HG02623 (cell line): ENCODE measurements around the gene TTC22.

ENCODE experiments used
- ATAC-seq: cut with Tn5 transposase; IDR thresholded peaks from one replicate; pipeline ENCODE4 v1.9.1; 2021; ENCODE audit warnings: moderate library complexity; ENCODE audit not compliant: unreplicated experiment

TTC22 gene

GRCh38 chr1:54800899-54801759 lies at the start of gene TTC22:
Gene TTC22 (minus strand): TSS chr1:54801323. CDS start chr1:54801163, 160 bp downstream.
- peak; percentile 81 for ATAC-seq

GRCh38 chr1:54850737-54851136 lies 49.6 kb upstream of the TTC22 start:
- ATAC-seq, result no peak

DNA sequence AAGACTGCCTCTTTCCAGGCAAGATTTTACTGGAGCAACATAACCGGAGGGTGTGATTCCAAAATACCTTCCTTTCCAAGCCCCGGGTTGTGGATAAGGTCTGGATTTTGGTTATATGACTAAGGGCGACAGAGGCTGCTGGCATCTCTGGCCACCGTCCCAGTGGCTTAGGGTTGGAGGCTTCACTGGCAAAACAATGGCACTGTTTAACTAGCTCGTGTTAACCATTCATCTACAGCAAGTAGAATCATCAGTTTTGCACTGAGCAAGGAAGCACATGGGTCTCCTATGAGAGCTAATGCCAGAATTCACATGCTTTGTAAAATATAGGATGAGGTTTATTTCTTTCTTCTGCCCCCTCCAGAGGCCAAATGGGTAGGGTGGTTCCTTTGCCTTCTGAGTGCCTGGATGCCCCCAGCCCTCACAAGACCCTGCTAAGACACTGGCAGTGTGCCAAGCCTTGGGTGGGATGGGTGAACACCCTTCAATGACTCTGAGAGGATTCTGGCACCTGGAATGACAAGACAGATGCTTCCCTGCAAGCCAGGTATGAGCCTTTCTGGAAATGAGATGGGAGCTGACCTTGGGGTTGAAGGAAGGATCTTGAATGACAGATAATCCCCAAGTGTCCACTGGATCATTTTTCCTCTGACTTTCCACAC lies 49.1 kb upstream of the TTC22 start:
- ATAC-seq, result no peak

DNA sequence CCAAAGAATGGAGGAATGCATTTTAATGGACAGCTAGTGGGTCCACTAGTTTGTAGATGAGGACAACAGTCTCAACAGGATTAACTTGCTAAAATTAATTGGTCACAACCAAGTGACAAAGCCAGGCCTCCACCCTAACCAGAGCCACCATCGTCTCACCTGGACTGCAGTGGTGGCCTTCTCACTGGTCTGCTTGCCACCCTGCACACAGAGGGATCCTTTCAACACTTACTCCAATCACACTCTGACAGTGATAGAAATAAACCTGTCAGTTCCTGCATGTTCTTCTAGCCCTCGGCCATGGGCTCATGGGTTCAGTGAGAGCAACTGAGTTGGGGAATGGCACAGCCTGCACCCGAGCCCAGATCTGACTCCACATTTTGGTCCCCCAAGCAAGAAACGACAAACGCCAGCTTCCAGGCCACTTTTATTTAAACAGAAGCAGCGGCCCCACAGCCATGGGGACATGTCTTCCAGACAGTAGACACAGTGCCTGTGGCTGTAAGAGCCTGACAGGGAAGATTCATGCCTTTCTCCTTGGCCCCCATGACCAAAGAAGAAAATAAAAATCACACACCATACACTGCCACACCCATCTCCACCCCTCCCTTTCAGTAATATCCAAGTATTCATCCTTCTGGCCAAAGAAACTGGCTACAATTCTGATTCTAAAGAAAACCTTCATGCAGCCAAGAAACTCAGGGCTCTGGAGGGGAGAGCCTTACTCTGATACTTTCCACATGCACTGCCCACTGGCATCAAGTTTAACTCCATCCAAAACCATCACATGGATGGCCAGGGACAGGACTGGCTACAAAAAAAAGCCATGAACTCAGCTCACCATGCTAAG lies 48.3 kb upstream of the TTC22 start:
- no peak for ATAC-seq

GRCh38 chr1:54848134-54848948 lies 47.2 kb upstream of the TTC22 start:
- no peak for ATAC-seq

DNA sequence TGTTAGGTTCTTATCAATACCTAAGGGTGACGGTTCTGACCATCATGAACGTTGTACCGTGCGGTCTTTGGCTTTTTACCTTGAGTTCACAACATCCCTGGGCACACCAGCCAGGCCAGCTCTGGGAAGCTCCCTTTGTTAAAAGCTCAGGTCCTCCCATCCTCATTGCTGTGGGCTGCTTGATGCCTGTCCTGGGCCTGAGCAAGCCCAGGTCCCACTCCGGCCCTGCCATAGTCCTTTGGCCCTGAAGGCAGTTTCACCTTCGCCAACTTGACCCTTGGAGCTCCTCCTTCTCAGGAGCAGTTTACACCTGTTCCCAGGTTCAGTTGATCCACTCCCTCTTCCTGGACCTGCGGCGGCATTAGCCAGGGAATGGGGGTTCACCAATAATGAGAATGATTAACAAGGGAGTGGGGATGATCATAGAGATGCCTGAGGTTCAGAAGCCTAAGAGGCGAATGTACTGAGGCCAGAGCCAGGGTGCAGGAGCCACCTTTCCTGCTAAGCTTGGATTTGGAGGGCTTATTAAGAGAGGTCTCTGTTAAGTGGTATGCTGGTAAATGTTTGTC lies 45.7 kb upstream of the TTC22 start:
- ATAC-seq, result no peak

- no peak for ATAC-seq
These were observed 45.2 kb upstream of the TTC22 start for GRCh38 chr1:54846301-54846700.

- no peak for ATAC-seq
These were observed 44.6 kb upstream of the TTC22 start for GRCh38 chr1:54845772-54846171.

DNA sequence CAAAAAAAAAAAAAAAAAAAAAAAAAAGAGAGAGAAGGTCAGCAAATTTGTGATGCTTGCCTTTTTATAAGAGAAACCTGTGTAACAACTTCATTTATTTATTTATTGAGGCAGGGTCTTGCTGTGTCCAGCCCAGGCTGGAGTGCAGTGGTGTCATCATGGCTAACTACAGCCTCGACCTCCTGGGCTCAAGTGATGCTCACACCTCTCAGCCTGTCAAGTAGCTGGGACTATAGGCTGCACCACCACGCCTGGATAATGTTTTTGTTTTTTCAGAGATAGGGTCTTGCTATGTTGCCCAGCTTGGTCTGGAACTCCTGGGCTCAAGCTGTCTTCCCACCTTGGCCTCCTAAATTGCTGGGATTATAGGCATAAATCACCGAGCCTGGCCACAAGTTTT lies 43.4 kb upstream of the TTC22 start:
- ATAC-seq, result no peak

DNA sequence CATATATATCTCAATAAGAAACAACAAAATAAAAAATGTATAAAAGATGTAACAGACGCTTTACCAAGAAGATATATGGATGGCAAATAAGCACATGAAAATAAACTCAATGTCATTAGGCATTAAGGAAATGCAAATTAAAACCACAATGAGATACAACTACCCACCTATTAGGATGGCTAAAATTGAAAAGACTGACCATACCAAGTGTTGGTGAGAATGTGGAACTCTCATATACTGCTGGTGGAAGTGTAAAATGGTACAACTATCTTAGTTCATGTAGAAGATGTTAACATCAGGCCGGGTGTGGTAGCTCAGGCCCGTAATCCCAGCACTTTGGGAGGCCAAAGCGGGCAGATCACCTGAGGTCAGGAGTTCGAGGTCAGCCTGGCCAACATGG lies 42.3 kb upstream of the TTC22 start:
- ATAC-seq, result no peak

DNA sequence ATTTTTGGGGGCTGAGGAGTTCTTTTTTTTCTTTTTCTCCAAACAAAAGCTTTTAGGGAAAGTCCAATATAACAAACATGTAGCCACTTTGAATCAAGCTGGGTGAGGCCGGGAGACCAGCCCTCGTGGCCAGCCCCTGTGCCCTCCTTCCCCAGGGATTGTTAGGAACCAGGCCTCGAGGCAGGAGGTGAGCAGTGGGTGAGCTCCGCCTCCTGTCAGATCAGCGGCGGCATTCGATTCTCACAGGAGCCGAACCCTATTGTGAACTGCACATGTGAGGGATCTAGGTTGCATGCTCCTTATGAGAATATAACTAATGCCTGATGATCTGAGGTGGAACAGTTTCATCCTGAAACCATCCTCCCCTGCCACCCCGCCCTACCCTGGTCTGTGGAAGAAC lies 41.8 kb upstream of the TTC22 start:
- ATAC-seq, result no peak

GRCh38 chr1:54842206-54842915 lies 41.2 kb upstream of the TTC22 start:
- ATAC-seq, result no peak

DNA sequence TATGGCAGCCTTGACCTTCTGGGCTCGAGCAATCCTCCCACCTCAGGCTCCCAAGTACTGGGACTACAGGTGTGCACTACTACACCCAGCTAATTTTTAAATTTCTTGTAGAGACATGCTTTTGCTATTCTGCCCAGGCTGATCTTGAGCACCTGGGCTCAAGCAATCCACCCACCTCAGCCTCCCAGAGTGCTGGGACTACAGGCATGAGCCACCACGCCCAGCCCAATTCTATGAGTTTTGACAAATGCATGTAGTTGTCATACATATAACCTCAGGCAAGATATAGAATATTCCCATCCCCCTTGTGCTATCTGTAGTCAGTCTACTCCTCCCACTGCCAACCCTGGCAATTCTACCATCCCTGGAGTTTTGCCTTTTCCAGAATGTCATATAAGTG lies 38.7 kb upstream of the TTC22 start:
- ATAC-seq, result no peak

DNA sequence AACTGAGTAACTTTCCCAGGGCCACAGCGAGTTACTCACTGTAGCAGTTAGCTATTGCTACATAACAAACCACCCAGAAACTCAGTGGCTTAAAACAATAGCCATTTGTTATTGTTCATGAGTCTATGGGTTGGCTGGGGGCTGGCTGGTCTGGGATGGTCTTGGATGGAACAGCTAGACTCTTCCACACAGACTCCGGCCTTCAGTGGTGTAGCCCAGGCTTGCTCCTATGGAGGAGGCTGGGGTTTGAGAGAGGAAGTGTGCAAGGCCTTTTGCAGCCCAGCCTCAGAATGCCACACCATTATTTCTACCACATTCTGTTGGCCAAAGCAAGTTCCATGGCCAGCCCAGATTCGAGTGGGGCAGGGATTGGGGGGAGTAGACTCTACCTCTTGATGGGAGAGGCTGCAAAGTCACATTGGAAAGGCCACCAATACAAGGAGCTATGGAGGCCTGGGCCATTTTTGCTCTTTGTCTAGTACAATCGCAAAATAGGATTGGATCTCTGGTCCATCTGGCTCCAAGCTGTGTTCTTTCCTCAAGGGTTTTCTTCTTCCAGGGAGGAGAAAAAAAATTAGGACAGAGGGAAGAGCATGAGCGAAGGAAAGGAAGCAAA lies 37.5 kb upstream of the TTC22 start:
- no peak for ATAC-seq

GRCh38 chr1:54837002-54837853 lies 36.1 kb upstream of the TTC22 start:
- ATAC-seq, result no peak

DNA sequence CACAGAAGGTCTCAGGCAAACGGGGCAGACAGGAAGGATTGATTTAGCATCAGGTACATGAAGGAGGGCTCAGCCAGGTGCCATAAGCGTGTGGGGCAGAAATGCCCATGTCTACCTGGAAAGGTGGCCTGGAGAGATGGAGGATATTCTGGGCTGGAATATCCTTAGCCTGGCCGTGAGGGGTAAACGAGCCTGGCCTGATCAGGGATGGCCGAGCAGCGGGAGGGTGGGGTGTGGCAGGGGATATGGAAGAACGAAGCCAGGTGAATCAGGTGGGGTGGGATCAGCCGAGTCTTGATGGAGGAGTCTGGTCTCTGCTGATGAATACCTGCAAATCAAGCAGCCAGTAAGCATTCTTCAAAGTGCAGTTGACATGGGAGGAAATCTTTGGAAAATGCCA lies 35.5 kb upstream of the TTC22 start:
- ATAC-seq, result no peak

DNA sequence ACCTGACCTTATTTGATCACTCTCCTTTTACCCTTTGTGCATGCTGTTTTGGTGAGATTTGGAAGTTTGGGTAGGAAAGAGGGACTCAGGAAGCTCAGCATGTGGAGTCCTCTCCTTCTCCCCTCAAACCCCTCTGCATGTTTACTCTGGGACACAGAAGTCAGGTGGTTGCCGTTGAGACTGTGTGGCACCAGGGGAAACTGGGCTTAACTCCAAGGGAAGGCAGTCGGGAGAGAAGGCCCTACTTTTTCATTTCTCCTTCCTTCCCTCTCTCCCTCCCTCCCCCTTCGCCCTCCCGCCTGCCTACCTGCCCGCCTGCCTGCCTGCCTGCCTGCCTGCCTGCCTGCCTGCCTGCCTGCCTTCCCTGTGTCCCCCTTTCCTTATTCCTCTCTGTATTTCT lies 34.8 kb upstream of the TTC22 start:
- ATAC-seq, result no peak

- no peak for ATAC-seq
These were observed 34.2 kb upstream of the TTC22 start for GRCh38 chr1:54835131-54835898.
